IPS-NIHi11 (cell line): ENCODE data around the gene SLC24A4.

Source experiments
- DNase-seq: peaks from one replicate; pipeline ENCODE4 v3.0.0; 2012; ENCODE audit warnings: mixed read lengths, low spot score

Gene SLC24A4

GRCh38 chr14:92544051-92544720 is 221.2 kb downstream of the SLC24A4 start:
- DNase-seq, result no peak

- DNase-seq, result no peak
Observed at GRCh38 chr14:92546347-92547053, 223.5 kb downstream of the SLC24A4 start.

GRCh38 chr14:92549105-92549858 is 226.3 kb downstream of the SLC24A4 start:
- no peak for DNase-seq

GRCh38 chr14:92549859-92550230 is 226.9 kb downstream of the SLC24A4 start:
- no peak for DNase-seq
